A549 treated with DMSO at 1 μM for 4 hours (cell line): ENCODE measurements around the gene OOEP. TPM values are rescaled to one million over a fixed set of nuclear protein-coding genes. Genes with fewer than 3 reads are reported as not detected.

ENCODE experiments used
- total RNA-seq: library from RNA; stranded (reverse); fragments of 200-300 nt; extraction: Qiagen RNA extraction; gene quantifications from 5 replicates; pipeline ENCODE4 v1.2.3, GENCODE V29; 2022; ENCODE audit warnings: low read depth

OOEP gene
- not detected in 5 replicates for total RNA-seq

DNA sequence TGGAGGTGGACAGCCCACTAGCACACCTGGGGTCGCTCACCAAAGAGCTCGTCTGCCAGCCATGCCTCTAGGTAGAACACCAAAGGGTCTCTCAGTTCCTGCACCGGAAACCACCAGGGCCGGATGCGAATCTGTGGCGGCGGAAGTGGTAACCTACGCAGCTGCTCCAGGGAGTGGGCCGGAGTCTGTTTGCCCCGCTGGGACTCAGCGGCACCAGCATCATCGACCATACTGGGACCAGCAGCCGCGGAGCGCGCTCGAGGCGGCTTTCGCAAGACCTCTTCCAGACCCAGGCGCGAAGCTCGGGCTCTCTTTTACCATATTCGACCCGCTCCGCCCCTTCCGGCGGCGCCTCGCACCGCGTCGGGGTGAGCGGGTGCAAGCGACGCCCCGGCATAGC lies at the start of gene OOEP:
OOEP (minus strand) TSS at position 335 of the 400 bp plus-strand sequence; CDS start at position 230, 105 bp downstream.

DNA sequence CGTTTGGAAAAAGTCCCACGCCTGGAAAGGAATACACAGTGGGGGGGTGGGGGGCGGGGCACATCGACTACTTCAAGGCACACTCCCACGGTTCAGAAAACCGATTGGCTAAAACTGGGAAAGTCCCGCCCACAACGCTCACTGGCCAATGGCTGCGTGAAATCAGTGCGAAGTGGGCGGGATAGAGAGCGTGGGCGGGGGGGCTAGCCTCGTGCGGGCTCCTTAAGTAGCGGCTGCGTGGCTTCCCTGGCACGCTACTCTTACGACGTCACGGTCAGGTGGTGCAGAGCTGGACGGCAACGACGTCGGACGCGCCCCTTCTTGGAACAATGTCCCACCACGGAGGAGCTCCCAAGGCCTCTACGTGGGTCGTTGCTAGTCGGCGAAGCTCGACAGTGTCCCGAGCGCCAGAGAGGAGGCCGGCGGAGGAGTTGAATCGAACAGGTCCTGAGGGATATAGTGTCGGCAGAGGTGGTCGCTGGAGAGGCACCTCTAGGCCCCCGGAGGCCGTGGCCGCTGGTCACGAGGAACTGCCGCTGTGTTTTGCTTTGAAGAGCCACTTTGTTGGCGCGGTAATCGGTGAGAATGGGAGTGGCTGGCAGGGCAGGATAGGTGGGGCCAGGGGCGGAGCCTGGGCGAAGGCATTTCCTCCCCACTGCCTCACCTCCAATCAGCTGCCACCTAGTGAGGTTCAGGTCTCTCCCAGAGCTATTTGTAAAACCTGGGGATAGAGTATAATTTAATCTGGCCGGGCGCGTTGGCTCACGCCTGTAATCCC lies 25.1 kb upstream of the OOEP start, which contains the start of gene DDX43:
DDX43 (plus strand) TSS at position 252 of the 778 bp plus-strand sequence; CDS start at position 330, 78 bp downstream.

DNA sequence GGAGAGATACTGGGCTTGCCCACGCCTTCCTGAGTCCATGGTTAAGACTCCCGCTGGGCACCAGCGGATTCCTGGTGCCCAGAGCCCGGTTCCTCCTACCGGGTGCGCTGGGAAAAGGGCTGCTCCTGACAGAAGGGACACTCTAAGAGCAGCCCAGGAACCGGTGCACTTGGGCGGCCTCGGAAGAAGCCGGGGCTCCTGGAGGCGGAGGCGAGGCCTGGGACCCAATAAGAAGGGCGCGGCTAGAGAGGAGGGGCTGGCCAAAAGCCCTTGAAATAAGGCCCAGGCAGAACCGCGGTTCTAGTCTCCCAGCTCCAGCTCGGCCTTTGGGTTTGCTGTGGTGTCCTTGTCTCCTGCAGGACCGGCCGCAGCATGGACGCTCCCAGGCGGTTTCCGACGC lies 7.3 kb downstream of the OOEP start, which contains the start of gene KHDC3L:
KHDC3L (plus strand) TSS at position 301 of the 400 bp plus-strand sequence; CDS start at position 373, 72 bp downstream.

DNA sequence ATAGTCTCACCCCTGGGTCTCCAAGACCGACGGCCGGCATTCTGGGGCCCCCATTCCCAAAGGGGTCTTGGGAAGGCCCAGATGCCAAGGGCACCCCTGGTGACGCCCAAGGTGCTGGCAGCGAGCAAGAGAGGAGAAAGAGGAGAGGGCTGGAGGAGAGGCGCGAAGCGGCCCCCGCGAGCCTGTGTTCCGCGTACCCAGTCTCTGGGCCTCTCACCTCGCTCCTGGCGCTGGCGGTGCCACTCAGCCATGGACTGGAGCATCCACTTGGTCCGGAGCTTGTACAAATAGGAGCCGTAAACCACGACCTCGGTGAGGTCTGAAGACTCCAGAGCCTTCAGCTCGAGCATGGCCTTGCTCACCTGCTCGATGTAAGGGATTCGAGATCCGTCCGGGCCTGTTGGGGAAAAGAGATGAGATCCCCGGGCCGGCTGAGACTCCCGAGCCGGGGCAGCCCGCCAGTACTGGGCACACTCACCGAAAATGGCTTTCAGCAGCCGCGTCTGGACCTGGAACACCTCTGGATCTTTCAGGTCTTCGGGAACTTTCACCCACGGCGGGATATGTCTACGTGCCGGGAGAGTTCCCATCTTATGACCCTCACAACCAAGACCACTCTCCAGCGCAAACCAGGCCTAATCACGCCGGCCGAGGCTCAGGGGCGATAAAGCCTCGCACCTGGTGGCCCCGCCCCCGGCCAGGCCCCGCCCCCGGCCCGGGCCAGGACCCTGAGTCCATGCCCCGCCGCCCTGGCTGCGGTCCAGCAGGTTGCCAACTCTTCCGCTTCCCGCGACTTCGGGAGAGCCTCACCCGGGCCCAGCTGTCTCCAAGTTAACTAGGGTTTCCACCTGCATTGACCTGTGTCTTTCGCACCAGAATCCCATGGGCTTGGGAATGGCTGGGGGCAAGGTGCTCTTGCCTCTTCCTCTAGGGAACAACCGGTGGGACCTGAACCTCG lies 15.8 kb downstream of the OOEP start, which contains the start of gene DPPA5:
DPPA5 (minus strand) TSS at position 641 of the 958 bp plus-strand sequence; CDS start at position 590, 51 bp downstream.

Other genes with a start within 250 kb of the OOEP start
- gene KHDC1L, start 144.4 kb downstream of the OOEP start, total RNA-seq: 0.20 to 0.81 TPM (median 0.35 TPM) in 4 of 5 replicates, not detected in the other
- 3.0 to 4.6 TPM (median 4.0 TPM) in 5 replicates for gene KHDC1, start 106.7 kb downstream of the OOEP start, total RNA-seq
- not detected in 5 replicates for gene DPPA5, start 15.6 kb downstream of the OOEP start, total RNA-seq
- not detected in 5 replicates for gene KHDC3L, start 7.2 kb downstream of the OOEP start, total RNA-seq
- not detected in 5 replicates for gene DDX43, start 24.9 kb upstream of the OOEP start, total RNA-seq
- gene CGAS, start 82.4 kb upstream of the OOEP start, total RNA-seq: 4.5 to 7.5 TPM (median 6.8 TPM) in 5 replicates
- gene MTO1, start 91.8 kb upstream of the OOEP start, total RNA-seq: 10.1 to 12.9 TPM (median 12.0 TPM) in 5 replicates
- 7,709 to 8,283 TPM (median 7,930 TPM) in 5 replicates for gene EEF1A1, start 151.1 kb upstream of the OOEP start, total RNA-seq